Astrocyte (in vitro differentiated cells and primary cell): ENCODE results near the gene CHMP6. TPM values are rescaled to one million over a fixed set of nuclear protein-coding genes. Genes with fewer than 3 reads are reported as not detected.

ENCODE experiments used
- DNase-seq: peaks from one replicate; pipeline ENCODE4 v3.0.0-alpha.2; 2010; ENCODE audit warnings: low read depth
- FAIRE-seq: peaks from 2 replicates; lab custom pipeline; 2011; peaks lifted over from hg19 to GRCh38; lab: Jason Lieb, UNC
- H2AFZ ChIP-seq: 2 replicates; pipeline ENCODE4 v1.6.0; 2012; ENCODE audit warnings: low read depth, low read length, inconsistent platforms
- H3K27ac ChIP-seq: 2 replicates; pipeline ENCODE4 v1.5.1; 2011; ENCODE audit warnings: low read depth, low read length, inconsistent platforms
- H3K27me3 ChIP-seq: 2 replicates; pipeline ENCODE4 v1.6.0; 2011; ENCODE audit warnings: low read length, inconsistent platforms; ENCODE audit not compliant: insufficient read depth
- H3K36me3 ChIP-seq: 2 replicates; pipeline ENCODE4 v1.5.1; 2011; ENCODE audit warnings: low read length, inconsistent platforms; ENCODE audit not compliant: insufficient read depth
- H3K4me1 ChIP-seq: 2 replicates; pipeline ENCODE4 v1.5.1; 2011; ENCODE audit warnings: low read length, inconsistent platforms; ENCODE audit not compliant: insufficient read depth
- H3K4me2 ChIP-seq: 2 replicates; pipeline ENCODE4 v1.6.0; 2012; ENCODE audit warnings: low read length, inconsistent platforms
- H3K4me3 ChIP-seq: 2 replicates; pipeline ENCODE4 v1.5.1; 2011; ENCODE audit warnings: low read depth, mild to moderate bottlenecking, low read length, inconsistent platforms; ENCODE audit not compliant: insufficient read depth
- H3K79me2 ChIP-seq: 2 replicates; pipeline ENCODE4 v1.6.0; 2012; ENCODE audit warnings: mild to moderate bottlenecking, low read length, inconsistent platforms; ENCODE audit not compliant: insufficient read depth
- H3K9ac ChIP-seq: 2 replicates; pipeline ENCODE4 v1.6.0; 2012; ENCODE audit warnings: mild to moderate bottlenecking, low read length, inconsistent platforms
- H3K9me3 ChIP-seq: 2 replicates; pipeline ENCODE4 v1.5.1; 2012; ENCODE audit warnings: low read depth, mild to moderate bottlenecking, low read length, inconsistent platforms; ENCODE audit not compliant: insufficient read depth
- H4K20me1 ChIP-seq: 2 replicates; pipeline ENCODE4 v1.6.0; 2012; ENCODE audit warnings: low read length, inconsistent platforms; ENCODE audit not compliant: insufficient read depth
- H3K27ac Mint-ChIP-seq: one replicate; pipeline ENCODE4 v1.8.0; 2021; ENCODE audit warnings: mild to moderate bottlenecking, mixed read lengths; ENCODE audit not compliant: unreplicated experiment
- H3K27me3 Mint-ChIP-seq: one replicate; pipeline ENCODE4 v1.8.0; 2021; ENCODE audit warnings: low read depth, mixed read lengths; ENCODE audit not compliant: unreplicated experiment
- H3K36me3 Mint-ChIP-seq: one replicate; pipeline ENCODE4 v1.8.0; 2021; ENCODE audit warnings: low read depth, mixed read lengths; ENCODE audit not compliant: unreplicated experiment
- H3K4me1 Mint-ChIP-seq: one replicate; pipeline ENCODE4 v1.8.0; 2021; ENCODE audit warnings: low read depth, mixed read lengths; ENCODE audit not compliant: unreplicated experiment
- H3K4me3 Mint-ChIP-seq: one replicate; pipeline ENCODE4 v1.8.0; 2021; ENCODE audit warnings: mild to moderate bottlenecking, moderate library complexity, mixed read lengths; ENCODE audit not compliant: unreplicated experiment
- H3K9me3 Mint-ChIP-seq: one replicate; pipeline ENCODE4 v1.8.0; 2021; ENCODE audit warnings: mild to moderate bottlenecking, mixed read lengths; ENCODE audit not compliant: unreplicated experiment
- EZH2 ChIP-seq: IDR thresholded peaks from 2 replicates; pipeline ENCODE4 v1.6.1; 2012; ENCODE audit warnings: mild to moderate bottlenecking, low read length, inconsistent platforms; ENCODE audit not compliant: insufficient read depth
- total RNA-seq: library from RNA; stranded (reverse); gene quantifications from 2 replicates; pipeline ENCODE4 v1.2.1, GENCODE V29; 2021
- TF ChIP-seq, protein P1 (sequence below): IDR thresholded peaks from 2 replicates; pipeline ENCODE4 v1.5.1; 2011; ENCODE audit warnings: low read depth, mild to moderate bottlenecking, inconsistent platforms, low read length, moderate library complexity; ENCODE audit not compliant: insufficient read depth

The CHMP6 gene
- total RNA-seq, 1 donor from 2014 or later = 19.0 TPM

DNA sequence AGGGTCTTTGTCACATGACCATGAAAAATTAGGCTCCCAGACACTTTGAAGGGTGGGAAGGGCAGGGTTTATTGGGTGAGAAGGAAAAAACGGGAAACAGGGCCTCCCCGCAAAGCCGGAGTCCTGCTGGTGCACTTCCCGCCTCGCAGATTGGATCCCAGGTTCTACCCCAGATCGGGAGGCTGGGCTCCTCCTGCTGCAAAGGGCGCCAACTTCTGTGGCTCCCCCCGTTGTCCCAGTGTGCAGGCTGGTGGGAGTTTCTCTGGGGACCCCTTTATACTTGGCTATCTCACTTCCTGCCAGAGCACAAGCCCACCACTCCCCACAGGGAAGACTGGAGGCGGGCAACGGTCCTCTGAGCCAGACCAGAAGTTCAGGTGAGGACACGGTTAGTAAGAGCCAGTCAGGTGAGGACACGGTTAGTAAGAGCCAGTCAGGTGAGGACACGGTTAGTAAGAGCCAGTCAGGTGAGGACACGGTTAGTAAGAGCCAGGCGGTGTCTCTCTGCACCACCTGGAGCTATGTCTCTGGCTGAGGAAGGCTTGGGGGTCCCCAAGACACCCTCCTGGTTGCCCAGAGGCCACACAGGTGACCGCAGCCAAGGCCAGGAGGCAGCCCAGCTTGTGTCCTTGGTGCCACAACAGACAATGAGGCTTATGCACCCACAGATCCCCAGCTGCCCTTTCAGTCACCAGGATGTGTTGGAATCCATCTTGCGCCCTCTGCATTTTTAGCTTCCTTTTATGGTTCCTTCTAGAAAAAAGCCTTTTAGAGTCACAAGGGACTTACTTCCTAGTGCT lies 48.1 kb upstream of the CHMP6 start:
- no peak overlapping the region for H3K27ac ChIP-seq
- Mint-ChIP-seq H3K27ac (no peak overlapping the region), H3K4me3 (no peak overlapping the region), H3K27me3 (peaks cover 2% of the 10 kb centered on the region), H3K9me3 (peaks cover 2% of the 10 kb centered on the region), H3K36me3 (peaks cover 15% of the 10 kb centered on the region), H3K4me1 (peaks cover 2% of the 10 kb centered on the region)
- TF ChIP-seq, protein P1, sequence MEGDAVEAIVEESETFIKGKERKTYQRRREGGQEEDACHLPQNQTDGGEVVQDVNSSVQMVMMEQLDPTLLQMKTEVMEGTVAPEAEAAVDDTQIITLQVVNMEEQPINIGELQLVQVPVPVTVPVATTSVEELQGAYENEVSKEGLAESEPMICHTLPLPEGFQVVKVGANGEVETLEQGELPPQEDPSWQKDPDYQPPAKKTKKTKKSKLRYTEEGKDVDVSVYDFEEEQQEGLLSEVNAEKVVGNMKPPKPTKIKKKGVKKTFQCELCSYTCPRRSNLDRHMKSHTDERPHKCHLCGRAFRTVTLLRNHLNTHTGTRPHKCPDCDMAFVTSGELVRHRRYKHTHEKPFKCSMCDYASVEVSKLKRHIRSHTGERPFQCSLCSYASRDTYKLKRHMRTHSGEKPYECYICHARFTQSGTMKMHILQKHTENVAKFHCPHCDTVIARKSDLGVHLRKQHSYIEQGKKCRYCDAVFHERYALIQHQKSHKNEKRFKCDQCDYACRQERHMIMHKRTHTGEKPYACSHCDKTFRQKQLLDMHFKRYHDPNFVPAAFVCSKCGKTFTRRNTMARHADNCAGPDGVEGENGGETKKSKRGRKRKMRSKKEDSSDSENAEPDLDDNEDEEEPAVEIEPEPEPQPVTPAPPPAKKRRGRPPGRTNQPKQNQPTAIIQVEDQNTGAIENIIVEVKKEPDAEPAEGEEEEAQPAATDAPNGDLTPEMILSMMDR = no peak
- no peak for TF ChIP-seq EZH2
- no peaks in the 10 kb centered on the region for H3K27me3 ChIP-seq
- no peak overlapping the region for H3K4me3 ChIP-seq
- no peak overlapping the region for H2AFZ ChIP-seq
- no peak overlapping the region for H3K4me2 ChIP-seq
- H3K36me3 ChIP-seq = peaks cover 5% of the 10 kb centered on the region
- no peak overlapping the region for H3K9ac ChIP-seq
- DNase-seq = no peak
- no peaks in the 10 kb centered on the region for H3K79me2 ChIP-seq
- H3K9me3 ChIP-seq = no peaks in the 10 kb centered on the region
- no peak for FAIRE-seq
- peaks cover 15% of the 10 kb centered on the region for H3K4me1 ChIP-seq
- H4K20me1 ChIP-seq = peaks cover 6% of the 10 kb centered on the region

DNA sequence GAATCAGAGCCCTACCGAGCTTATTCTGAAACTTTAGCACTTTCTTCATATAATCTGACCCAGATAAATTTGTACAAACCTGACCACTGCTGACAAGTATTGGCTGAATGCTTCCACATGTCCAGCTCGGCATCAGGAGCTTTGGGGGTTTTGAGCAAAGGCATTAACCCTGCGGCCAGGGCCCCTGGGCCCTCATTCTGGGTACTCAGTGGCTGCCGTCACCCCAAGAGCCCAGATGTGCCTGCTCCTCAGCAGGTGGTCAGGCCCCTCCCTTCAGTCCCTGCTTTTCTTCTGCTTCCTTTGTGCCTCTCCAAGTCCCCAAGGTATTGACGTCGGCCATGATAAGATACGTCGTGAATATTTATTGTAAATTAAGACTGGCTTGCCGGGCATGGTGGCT lies 47.3 kb upstream of the CHMP6 start:
- Histone ChIP-seq H3K4me3 (no peak overlapping the region), H3K9me3 (no peaks in the 10 kb centered on the region), H2AFZ (no peak overlapping the region), H3K4me2 (no peak overlapping the region), H3K27me3 (no peaks in the 10 kb centered on the region), H3K79me2 (no peaks in the 10 kb centered on the region), H3K36me3 (peaks cover 5% of the 10 kb centered on the region), H4K20me1 (peaks cover 6% of the 10 kb centered on the region), H3K4me1 (peaks cover 15% of the 10 kb centered on the region), H3K9ac (no peak overlapping the region), H3K27ac (no peak overlapping the region)
- Mint-ChIP-seq H3K4me3 (no peak overlapping the region), H3K27me3 (peaks cover 2% of the 10 kb centered on the region), H3K4me1 (no peaks in the 10 kb centered on the region), H3K27ac (no peak overlapping the region), H3K9me3 (peaks cover 2% of the 10 kb centered on the region), H3K36me3 (peaks cover 15% of the 10 kb centered on the region)
- DNase-seq = no peak
- FAIRE-seq = no peak
- TF ChIP-seq EZH2 = no peak
- TF ChIP-seq, protein P1 = no peak

DNA sequence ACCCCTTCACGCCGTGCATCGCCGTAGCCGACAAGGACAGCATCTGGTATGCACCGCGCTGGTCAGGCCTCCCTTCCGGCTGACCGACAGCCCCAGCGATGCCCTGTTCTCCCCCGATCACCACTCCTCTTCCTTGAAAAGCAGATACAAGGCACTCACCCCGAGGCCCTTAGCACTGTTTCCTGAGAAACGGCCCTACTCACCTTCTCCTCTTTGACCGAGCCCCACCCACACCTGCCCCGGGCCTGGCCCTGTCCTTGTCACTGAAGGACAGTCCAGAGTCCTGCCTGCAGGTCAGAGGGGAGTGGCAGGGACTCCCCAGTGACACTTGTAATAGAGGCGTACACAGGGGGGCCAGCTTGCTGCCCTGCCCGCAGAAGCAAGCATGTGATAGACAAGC lies 45.9 kb upstream of the CHMP6 start:
- H3K27me3 ChIP-seq = no peaks in the 10 kb centered on the region
- no peak for TF ChIP-seq EZH2
- TF ChIP-seq, protein P1 = no peak
- no peak overlapping the region for H3K4me3 ChIP-seq
- H3K4me1 Mint-ChIP-seq = no peaks in the 10 kb centered on the region
- peaks cover 12% of the 10 kb centered on the region for H3K36me3 Mint-ChIP-seq
- H3K27ac Mint-ChIP-seq = no peak overlapping the region
- H3K4me1 ChIP-seq = peaks cover 15% of the 10 kb centered on the region
- peaks cover 2% of the 10 kb centered on the region for H3K27me3 Mint-ChIP-seq
- H3K36me3 ChIP-seq = peaks cover 5% of the 10 kb centered on the region
- no peak overlapping the region for H3K4me2 ChIP-seq
- no peak overlapping the region for H2AFZ ChIP-seq
- DNase-seq = no peak
- FAIRE-seq = no peak
- no peak overlapping the region for H3K4me3 Mint-ChIP-seq
- no peaks in the 10 kb centered on the region for H3K79me2 ChIP-seq
- H3K9me3 ChIP-seq = no peaks in the 10 kb centered on the region
- peaks cover 2% of the 10 kb centered on the region for H3K9me3 Mint-ChIP-seq
- H3K27ac ChIP-seq = no peak overlapping the region
- no peak overlapping the region for H3K9ac ChIP-seq
- peaks cover 6% of the 10 kb centered on the region for H4K20me1 ChIP-seq
